Keratinocyte (primary cell): ENCODE measurements around the gene PPP4R4. TPM values are rescaled to one million over a fixed set of nuclear protein-coding genes. Genes with fewer than 3 reads are reported as not detected.

Experiments
- DNase-seq: peaks from one replicate; pipeline ENCODE4 v3.0.0-alpha.2; 2011; ENCODE audit warnings: low read depth, missing footprints, low spot score
- FAIRE-seq: peaks from 2 replicates; lab custom pipeline; 2011; peaks lifted over from hg19 to GRCh38; lab: Jason Lieb, UNC
- H2AFZ ChIP-seq: 2 replicates; pipeline ENCODE4 v1.6.0; 2012; ENCODE audit warnings: low read length, control low read depth, inconsistent platforms; ENCODE audit not compliant: control insufficient read depth
- H3K27ac ChIP-seq: 2 replicates; pipeline ENCODE4 v1.5.1; 2011; ENCODE audit warnings: low read length; ENCODE audit not compliant: control insufficient read depth, insufficient read depth
- H3K27me3 ChIP-seq: 3 replicates; pipeline ENCODE4 v1.6.0; 2011; ENCODE audit warnings: low read length; ENCODE audit not compliant: control insufficient read depth, insufficient read depth; ENCODE audit errors: extremely low read depth
- H3K36me3 ChIP-seq, 2 experiments: 2 replicates in 1 of 2; 3 replicates in 1 of 2; pipeline ENCODE4 v1.5.1; 2011; ENCODE audit warnings: low read length in 2 of 2, mild to moderate bottlenecking in 1 of 2; ENCODE audit not compliant: control insufficient read depth in 2 of 2, insufficient read depth in 2 of 2; ENCODE audit errors: extremely low read depth in 1 of 2
- H3K4me1 ChIP-seq: 3 replicates; pipeline ENCODE4 v1.5.1; 2011; ENCODE audit warnings: low read length; ENCODE audit not compliant: control insufficient read depth, insufficient read depth; ENCODE audit errors: extremely low read depth
- H3K4me2 ChIP-seq: 3 replicates; pipeline ENCODE4 v1.6.0; 2011; ENCODE audit warnings: low read depth, low read length; ENCODE audit not compliant: control insufficient read depth, insufficient read depth; ENCODE audit errors: extremely low read depth
- H3K4me3 ChIP-seq, 3 experiments: fragments of 200-600 bp in 1 of 3; sonication (generic) in 1 of 3; 2 replicates in 2 of 3; 3 replicates in 1 of 3; pipeline ENCODE4 v1.5.1; 2011 to 2016; ENCODE audit warnings: low read length in 3 of 3, mild to moderate bottlenecking in 3 of 3, control low read depth in 2 of 3, inconsistent platforms in 1 of 3, low read depth in 1 of 3, mixed read lengths in 1 of 3, mixed run types in 1 of 3, moderate library complexity in 1 of 3; ENCODE audit not compliant: control insufficient read depth in 2 of 3, insufficient read depth in 2 of 3; ENCODE audit errors: extremely low read depth in 1 of 3
- H3K79me2 ChIP-seq: 2 replicates; pipeline ENCODE4 v1.6.0; 2012; ENCODE audit warnings: low read length; ENCODE audit not compliant: control insufficient read depth, insufficient read depth
- H3K9ac ChIP-seq: 3 replicates; pipeline ENCODE4 v1.6.0; 2011; ENCODE audit warnings: low read length; ENCODE audit not compliant: control insufficient read depth, insufficient read depth; ENCODE audit errors: extremely low read depth
- H3K9me1 ChIP-seq: 3 replicates; pipeline ENCODE4 v1.6.0; 2011; ENCODE audit warnings: low read length; ENCODE audit not compliant: control insufficient read depth, insufficient read depth; ENCODE audit errors: extremely low read depth
- H3K9me3 ChIP-seq: 2 replicates; pipeline ENCODE4 v1.5.1; 2012; ENCODE audit warnings: low read depth, low read length; ENCODE audit not compliant: control insufficient read depth
- H4K20me1 ChIP-seq: 3 replicates; pipeline ENCODE4 v1.6.0; 2011; ENCODE audit warnings: low read length; ENCODE audit not compliant: control insufficient read depth, insufficient read depth; ENCODE audit errors: extremely low read depth
- EZH2 ChIP-seq: IDR thresholded peaks from one replicate; pipeline ENCODE4 v1.6.1; 2012; ENCODE audit warnings: inconsistent platforms, mild to moderate bottlenecking, low read length, moderate library complexity
- dilution Hi-C: fragments of 300-500 bp; cut with MboI; formaldehyde crosslinking; loops from one replicate; pipeline ENCODE4 v1.7.0; 2020; ENCODE audit warnings: low sequenced_read_pairs; ENCODE audit not compliant: extremely low pct_ligation_motif_present
- polyA plus RNA-seq, 5 experiments: library from polyadenylated mRNA; depleted of rRNA in 3 of 5; stranded (reverse) in 3 of 5; stranded (forward) in 1 of 5; unstranded in 1 of 5; fragments of >200 nt; gene quantifications; 1 replicate in 1 of 5; 2 replicates in 3 of 5; 3 replicates in 1 of 5; pipeline versions ENCODE4 v1.2.1 to v1.2.3, GENCODE V29; 2011 to 2012; ENCODE audit warnings: missing spikeins in 2 of 5, low read depth in 1 of 5, low replicate concordance in 1 of 5
- TF ChIP-seq, protein P1 (sequence below), 3 experiments: IDR thresholded peaks in 1 of 3; conservative IDR thresholded peaks in 1 of 3; optimal IDR thresholded peaks in 1 of 3; 2 replicates in 2 of 3; 3 replicates in 1 of 3; pipeline versions ENCODE3 to v1.5.1; 2011; ENCODE audit warnings: low read length in 3 of 3, mild to moderate bottlenecking in 3 of 3, moderate library complexity in 2 of 3, control low read depth in 1 of 3, inconsistent platforms in 1 of 3; ENCODE audit not compliant: insufficient read depth in 2 of 3; ENCODE audit errors: extremely low read depth in 1 of 3

The PPP4R4 gene
- polyA plus RNA-seq, 1 donor (not counting 4 experiments of a cell fraction or from before 2014, with no cell fraction given) = 9.0 TPM

- Histone ChIP-seq H3K79me2 (no peaks in the 10 kb centered on the region), H3K27ac (no peak overlapping the region), H3K27me3 (no peaks in the 10 kb centered on the region), H3K9me1 (no peaks in the 10 kb centered on the region), H2AFZ (no peak overlapping the region), H3K9ac (no peak overlapping the region), H3K4me2 (no peak overlapping the region), H3K36me3 (no peaks in the 10 kb centered on the region), H3K4me1 (no peaks in the 10 kb centered on the region), H4K20me1 (no peaks in the 10 kb centered on the region), H3K4me3 (no peak overlapping the region), H3K9me3 (no peaks in the 10 kb centered on the region)
- FAIRE-seq (no peak), DNase-seq (no peak)
- TF ChIP-seq, protein P1, sequence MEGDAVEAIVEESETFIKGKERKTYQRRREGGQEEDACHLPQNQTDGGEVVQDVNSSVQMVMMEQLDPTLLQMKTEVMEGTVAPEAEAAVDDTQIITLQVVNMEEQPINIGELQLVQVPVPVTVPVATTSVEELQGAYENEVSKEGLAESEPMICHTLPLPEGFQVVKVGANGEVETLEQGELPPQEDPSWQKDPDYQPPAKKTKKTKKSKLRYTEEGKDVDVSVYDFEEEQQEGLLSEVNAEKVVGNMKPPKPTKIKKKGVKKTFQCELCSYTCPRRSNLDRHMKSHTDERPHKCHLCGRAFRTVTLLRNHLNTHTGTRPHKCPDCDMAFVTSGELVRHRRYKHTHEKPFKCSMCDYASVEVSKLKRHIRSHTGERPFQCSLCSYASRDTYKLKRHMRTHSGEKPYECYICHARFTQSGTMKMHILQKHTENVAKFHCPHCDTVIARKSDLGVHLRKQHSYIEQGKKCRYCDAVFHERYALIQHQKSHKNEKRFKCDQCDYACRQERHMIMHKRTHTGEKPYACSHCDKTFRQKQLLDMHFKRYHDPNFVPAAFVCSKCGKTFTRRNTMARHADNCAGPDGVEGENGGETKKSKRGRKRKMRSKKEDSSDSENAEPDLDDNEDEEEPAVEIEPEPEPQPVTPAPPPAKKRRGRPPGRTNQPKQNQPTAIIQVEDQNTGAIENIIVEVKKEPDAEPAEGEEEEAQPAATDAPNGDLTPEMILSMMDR (optimal IDR thresholded peaks at IDR 0.05 in 1 of 3, IDR thresholded peaks at IDR 0.05 in 1 of 3, conservative IDR thresholded peaks at IDR 0.05 in 1 of 3; ENCODE audit: extremely low read depth in 1 of 3, insufficient read depth in 2 of 3, low read length in 3 of 3) = no peak
- TF ChIP-seq EZH2 = no peak
- dilution Hi-C loops = no loop called here
Observed at GRCh38 chr14:94139006-94139405, 35.1 kb upstream of the PPP4R4 start.

DNA sequence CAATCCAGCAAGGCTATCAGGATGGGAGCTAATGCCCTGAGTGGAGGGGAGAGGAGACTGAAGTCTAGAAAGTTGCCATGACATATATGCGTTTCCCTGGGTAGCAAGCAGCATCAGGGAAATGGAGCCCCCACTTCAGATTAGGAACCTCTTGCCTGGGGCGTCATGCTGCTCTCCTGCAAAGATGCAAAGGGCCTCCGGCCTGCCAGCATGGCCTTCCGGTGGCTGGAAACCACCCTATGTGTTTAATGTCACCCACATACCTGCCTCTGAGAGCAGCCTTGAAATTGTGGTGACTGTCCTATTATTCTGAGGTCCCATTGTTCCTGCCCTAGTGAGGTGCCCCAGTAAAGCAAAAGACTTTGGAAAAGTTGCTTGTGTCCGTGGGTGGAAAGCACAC, 34.7 kb upstream of the PPP4R4 start:
- no peak overlapping the region for H3K4me3 ChIP-seq
- no peak for DNase-seq
- H3K27me3 ChIP-seq = no peaks in the 10 kb centered on the region
- TF ChIP-seq, protein P1 (optimal IDR thresholded peaks at IDR 0.05 in 1 of 3, IDR thresholded peaks at IDR 0.05 in 1 of 3, conservative IDR thresholded peaks at IDR 0.05 in 1 of 3; ENCODE audit: extremely low read depth in 1 of 3, insufficient read depth in 2 of 3, low read length in 3 of 3) = no peak
- no peak for TF ChIP-seq EZH2
- no peak overlapping the region for H2AFZ ChIP-seq
- H3K9me3 ChIP-seq = no peaks in the 10 kb centered on the region
- H3K4me1 ChIP-seq = no peaks in the 10 kb centered on the region
- no peaks in the 10 kb centered on the region for H4K20me1 ChIP-seq
- H3K4me2 ChIP-seq = no peak overlapping the region
- H3K79me2 ChIP-seq = no peaks in the 10 kb centered on the region
- dilution Hi-C loops = no loop called here
- no peaks in the 10 kb centered on the region for H3K9me1 ChIP-seq
- no peak for FAIRE-seq
- H3K9ac ChIP-seq = no peak overlapping the region
- no peak overlapping the region for H3K27ac ChIP-seq
- H3K36me3 ChIP-seq = no peaks in the 10 kb centered on the region
